SK-N-SH treated with all-trans-retinoic acid at 6 μM for 48 hours (cell line): ENCODE data around the gene CDK5RAP3.

Experiments
- PATZ1 ChIP-seq: fragments of 250-450 bp; sonication (Bioruptor Pico); IDR thresholded peaks from 2 replicates; pipeline ENCODE4 v1.8.0; 2020; ENCODE audit warnings: mild to moderate bottlenecking, moderate library complexity, borderline replicate concordance
- ZFP3 ChIP-seq: fragments of 250-450 bp; sonication (Bioruptor Pico); IDR thresholded peaks from 2 replicates; pipeline ENCODE4 v1.5.0; 2020; ENCODE audit warnings: mild to moderate bottlenecking, moderate library complexity
- ZFP30 ChIP-seq: fragments of 450-650 bp; formaldehyde crosslinking; IDR thresholded peaks from 2 replicates; pipeline ENCODE4 v1.5.0; 2022; ENCODE audit warnings: mild to moderate bottlenecking, moderate library complexity

GRCh38 chr17:48025904-48026501 lies 55.1 kb downstream of the CDK5RAP3 start:
- TF ChIP-seq ZFP30 (CRISPR knock-in tag) = no peak
- no peak for TF ChIP-seq PATZ1 (CRISPR knock-in tag)
- no peak for TF ChIP-seq ZFP3 (CRISPR knock-in tag)
